WERI-Rb-1 (cell line): ENCODE data around the gene ERCC1.

Experiments used
- DNase-seq: peaks from one replicate; pipeline ENCODE4 v3.0.0-alpha.2; 2020
- H3K27ac ChIP-seq: fragments of 250-450 bp; sonication (Bioruptor Pico); 2 replicates; pipeline ENCODE4 v1.5.1; 2020; ENCODE audit warnings: mild to moderate bottlenecking, moderate library complexity
- H3K27me3 ChIP-seq: fragments of 250-450 bp; sonication (Bioruptor Pico); 2 replicates; pipeline ENCODE4 v1.5.1; 2021; ENCODE audit warnings: mild to moderate bottlenecking, low read depth, moderate library complexity; ENCODE audit not compliant: insufficient read depth, severe bottlenecking
- H3K36me3 ChIP-seq: fragments of 250-450 bp; sonication (Bioruptor Pico); 2 replicates; pipeline ENCODE4 v1.5.1; 2020; ENCODE audit warnings: mild to moderate bottlenecking, moderate library complexity
- H3K4me3 ChIP-seq: 2 replicates; pipeline ENCODE4 v1.5.1; 2011; ENCODE audit warnings: low read depth, mild to moderate bottlenecking, control low read depth, low read length
- H3K9me3 ChIP-seq: fragments of 250-450 bp; sonication (Bioruptor Pico); 2 replicates; pipeline ENCODE4 v1.5.1; 2021; ENCODE audit warnings: mild to moderate bottlenecking, moderate library complexity; ENCODE audit not compliant: severe bottlenecking
- CTCF ChIP-seq: IDR thresholded peaks from 2 replicates; pipeline ENCODE4 v1.5.1; 2011; ENCODE audit warnings: low read depth, mild to moderate bottlenecking, control low read depth, inconsistent platforms, low read length

Gene ERCC1

GRCh38 chr19:45370410-45371204 is 53.1 kb downstream of the ERCC1 start, which contains the start of gene ERCC2:
Gene ERCC2, minus strand, starts transcription at chr19:45370573. Its CDS starts 33 bp downstream, at chr19:45370540.
- peak; percentile 99 for DNase-seq
- peak within 1 kb of the TSS; percentile 62 for H3K27ac ChIP-seq
- H3K36me3 ChIP-seq = peaks cover 18% of the 10 kb centered on the region
- H3K9me3 ChIP-seq = no peaks in the 10 kb centered on the region
- peak within 1 kb of the TSS; percentile 81 for H3K4me3 ChIP-seq
- H3K27me3 ChIP-seq = no peaks in the 10 kb centered on the region
- no peak for TF ChIP-seq CTCF

- Histone ChIP-seq H3K27ac (no peak overlapping the region), H3K36me3 (peaks cover 24% of the 10 kb centered on the region), H3K4me3 (no peak overlapping the region), H3K27me3 (no peaks in the 10 kb centered on the region), H3K9me3 (no peaks in the 10 kb centered on the region)
- DNase-seq = no peak
- TF ChIP-seq CTCF = no peak
Measured at GRCh38 chr19:45368737-45369340, 54.9 kb downstream of the ERCC1 start.

GRCh38 chr19:45368127-45368526 is 55.6 kb downstream of the ERCC1 start:
- Histone ChIP-seq H3K9me3 (no peaks in the 10 kb centered on the region), H3K27me3 (no peaks in the 10 kb centered on the region), H3K36me3 (peaks cover 29% of the 10 kb centered on the region), H3K27ac (no peak overlapping the region), H3K4me3 (no peak overlapping the region)
- DNase-seq = no peak
- TF ChIP-seq CTCF = no peak

- DNase-seq = no peak
- no peak for TF ChIP-seq CTCF
- Histone ChIP-seq H3K9me3 (no peaks in the 10 kb centered on the region), H3K27ac (no peak overlapping the region), H3K27me3 (no peaks in the 10 kb centered on the region), H3K4me3 (no peak overlapping the region), H3K36me3 (peaks cover 54% of the 10 kb centered on the region)
Measured at GRCh38 chr19:45364696-45365095, 59.0 kb downstream of the ERCC1 start.

- Histone ChIP-seq H3K27ac (no peak overlapping the region), H3K4me3 (no peak overlapping the region), H3K36me3 (peaks cover 57% of the 10 kb centered on the region), H3K9me3 (no peaks in the 10 kb centered on the region), H3K27me3 (no peaks in the 10 kb centered on the region)
- no peak for DNase-seq
- TF ChIP-seq CTCF = no peak
Measured at GRCh38 chr19:45363861-45364459, 59.8 kb downstream of the ERCC1 start.
